HEK293 (cell line): ENCODE data around the gene GRID2.

Experiments
- ZFP69B ChIP-seq: fragments of 450-650 bp; formaldehyde crosslinking; IDR thresholded peaks from 2 replicates; pipeline ENCODE4 v1.5.1; 2016; ENCODE audit warnings: missing biosample characterization, missing genetic modification characterization
- ZNF157 ChIP-seq: fragments of 450-650 bp; formaldehyde crosslinking; IDR thresholded peaks from 2 replicates; pipeline ENCODE4 v1.5.1; 2016; ENCODE audit warnings: missing biosample characterization, missing genetic modification characterization
- ZNF211 ChIP-seq: fragments of 450-650 bp; formaldehyde crosslinking; IDR thresholded peaks from 2 replicates; pipeline ENCODE4 v1.5.1; 2016; ENCODE audit warnings: low read depth, missing biosample characterization, missing genetic modification characterization
- ZNF24 ChIP-seq: fragments of 450-650 bp; formaldehyde crosslinking; IDR thresholded peaks from 2 replicates; pipeline ENCODE4 v1.5.1; 2016; ENCODE audit warnings: missing biosample characterization, missing genetic modification characterization
- ZNF274 ChIP-seq, 2 experiments: fragments of 200-500 bp in 1 of 2; fragments of 450-650 bp in 1 of 2; sonication (Bioruptor generic) in 1 of 2; formaldehyde crosslinking in 1 of 2; IDR thresholded peaks; 2 replicates each; pipeline versions ENCODE4 v1.5.1 to v1.6.1; 2014 to 2016; ENCODE audit warnings: borderline replicate concordance in 1 of 2, inconsistent platforms in 1 of 2, low read length in 1 of 2, missing biosample characterization in 1 of 2, missing genetic modification characterization in 1 of 2
- ZNF37A ChIP-seq: fragments of 450-650 bp; IDR thresholded peaks from 2 replicates; pipeline ENCODE4 v1.5.1; 2018; ENCODE audit warnings: missing biosample characterization, missing genetic modification characterization
- ZNF561 ChIP-seq: fragments of 450-650 bp; IDR thresholded peaks from 2 replicates; pipeline ENCODE4 v1.5.1; 2018; ENCODE audit warnings: missing biosample characterization, missing genetic modification characterization, borderline replicate concordance
- ZNF610 ChIP-seq: fragments of 450-650 bp; formaldehyde crosslinking; IDR thresholded peaks from 2 replicates; pipeline ENCODE4 v1.5.1; 2016; ENCODE audit warnings: missing biosample characterization, missing genetic modification characterization, borderline replicate concordance
- ZNF623 ChIP-seq: fragments of 450-650 bp; formaldehyde crosslinking; IDR thresholded peaks from 2 replicates; pipeline ENCODE4 v1.5.1; 2016; ENCODE audit warnings: missing biosample characterization, missing genetic modification characterization
- ZNF660 ChIP-seq: fragments of 450-650 bp; IDR thresholded peaks from 2 replicates; pipeline ENCODE4 v1.5.1; 2018; ENCODE audit warnings: missing biosample characterization, mild to moderate bottlenecking, missing genetic modification characterization
- TF ChIP-seq, protein P1 (sequence below): sonication (generic); formaldehyde crosslinking; IDR thresholded peaks from 2 replicates; pipeline ENCODE4 v1.8.1; 2022; ENCODE audit warnings: mild to moderate bottlenecking, moderate library complexity, missing genetic modification reagents
- TF ChIP-seq, protein P2 (sequence below): fragments of 450-650 bp; formaldehyde crosslinking; IDR thresholded peaks from 2 replicates; pipeline ENCODE4 v1.5.1; 2016; ENCODE audit warnings: missing biosample characterization, missing genetic modification characterization

DNA sequence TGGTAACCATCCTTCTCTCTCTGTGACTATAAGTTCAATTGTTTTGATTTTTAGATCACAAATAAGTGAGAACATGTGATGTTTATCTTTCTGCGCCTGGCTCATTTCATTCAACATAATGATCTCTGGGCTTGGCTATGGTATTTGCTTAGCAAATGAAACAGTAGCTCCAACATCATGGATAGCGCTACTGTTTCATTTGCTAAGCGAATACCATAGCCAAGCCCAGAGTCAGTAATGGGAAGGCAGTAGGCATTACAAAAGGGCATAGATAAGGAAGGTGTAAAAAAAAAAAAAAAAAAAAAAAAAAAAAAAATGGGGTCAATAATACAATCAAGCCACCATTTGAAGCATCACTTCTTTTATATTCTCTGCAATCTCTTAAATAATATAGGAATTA lies 1055.8 kb downstream of the GRID2 start:
- TF ChIP-seq ZNF660, result no peak
- no peak for TF ChIP-seq ZNF37A (tag by site-specific recombination)
- no peak for TF ChIP-seq ZNF274 (IDR thresholded peaks at IDR 0.05; ENCODE audit: low read length)
- no peak for TF ChIP-seq ZNF274 (tag by site-specific recombination; IDR thresholded peaks at IDR 0.05; ENCODE audit: borderline replicate concordance)
- TF ChIP-seq, protein P1, sequence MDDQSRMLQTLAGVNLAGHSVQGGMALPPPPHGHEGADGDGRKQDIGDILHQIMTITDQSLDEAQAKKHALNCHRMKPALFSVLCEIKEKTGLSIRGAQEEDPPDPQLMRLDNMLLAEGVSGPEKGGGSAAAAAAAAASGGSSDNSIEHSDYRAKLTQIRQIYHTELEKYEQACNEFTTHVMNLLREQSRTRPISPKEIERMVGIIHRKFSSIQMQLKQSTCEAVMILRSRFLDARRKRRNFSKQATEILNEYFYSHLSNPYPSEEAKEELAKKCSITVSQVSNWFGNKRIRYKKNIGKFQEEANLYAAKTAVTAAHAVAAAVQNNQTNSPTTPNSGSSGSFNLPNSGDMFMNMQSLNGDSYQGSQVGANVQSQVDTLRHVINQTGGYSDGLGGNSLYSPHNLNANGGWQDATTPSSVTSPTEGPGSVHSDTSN, result no peak
- no peak for TF ChIP-seq ZNF610
- no peak for TF ChIP-seq ZNF211 (tag by site-specific recombination)
- TF ChIP-seq ZFP69B (tag by site-specific recombination), result no peak
- no peak for TF ChIP-seq ZNF623 (tag by site-specific recombination)
- no peak for TF ChIP-seq ZNF561 (tag by site-specific recombination)
- no peak for TF ChIP-seq ZNF24
- TF ChIP-seq, protein P2, sequence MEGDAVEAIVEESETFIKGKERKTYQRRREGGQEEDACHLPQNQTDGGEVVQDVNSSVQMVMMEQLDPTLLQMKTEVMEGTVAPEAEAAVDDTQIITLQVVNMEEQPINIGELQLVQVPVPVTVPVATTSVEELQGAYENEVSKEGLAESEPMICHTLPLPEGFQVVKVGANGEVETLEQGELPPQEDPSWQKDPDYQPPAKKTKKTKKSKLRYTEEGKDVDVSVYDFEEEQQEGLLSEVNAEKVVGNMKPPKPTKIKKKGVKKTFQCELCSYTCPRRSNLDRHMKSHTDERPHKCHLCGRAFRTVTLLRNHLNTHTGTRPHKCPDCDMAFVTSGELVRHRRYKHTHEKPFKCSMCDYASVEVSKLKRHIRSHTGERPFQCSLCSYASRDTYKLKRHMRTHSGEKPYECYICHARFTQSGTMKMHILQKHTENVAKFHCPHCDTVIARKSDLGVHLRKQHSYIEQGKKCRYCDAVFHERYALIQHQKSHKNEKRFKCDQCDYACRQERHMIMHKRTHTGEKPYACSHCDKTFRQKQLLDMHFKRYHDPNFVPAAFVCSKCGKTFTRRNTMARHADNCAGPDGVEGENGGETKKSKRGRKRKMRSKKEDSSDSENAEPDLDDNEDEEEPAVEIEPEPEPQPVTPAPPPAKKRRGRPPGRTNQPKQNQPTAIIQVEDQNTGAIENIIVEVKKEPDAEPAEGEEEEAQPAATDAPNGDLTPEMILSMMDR (tag by site-specific recombination), result no peak
- TF ChIP-seq ZNF157 (tag by site-specific recombination), result no peak
